ENCODE results near the gene SPRED2. TPM values are rescaled to one million over a fixed set of nuclear protein-coding genes. Genes with fewer than 3 reads are reported as not detected.

The SPRED2 gene
- total and polyA plus RNA-seq, 7 experiments from 2014 or later: 0.34 to 7.9 (median 0.57) TPM

DNA sequence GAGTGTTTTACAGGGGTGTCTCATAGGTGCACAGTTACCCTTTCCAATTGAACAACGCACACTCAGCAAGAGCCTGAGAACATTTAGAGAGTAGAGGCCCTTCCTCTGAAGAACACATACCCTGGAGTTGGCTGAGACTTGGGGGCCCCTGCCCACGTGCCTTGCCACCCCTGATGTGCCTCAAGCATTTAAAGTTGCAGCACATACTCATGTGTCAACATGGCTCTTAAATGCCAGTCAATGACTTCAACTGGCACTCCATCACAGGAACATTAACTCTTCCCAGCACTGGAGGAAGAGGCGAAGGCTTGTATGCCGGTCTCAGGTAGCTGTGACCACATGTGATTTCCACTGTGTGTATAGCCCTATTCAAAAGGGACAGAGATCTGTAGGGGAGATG is 57.4 kb downstream of the SPRED2 start:
- no peaks in the 10 kb centered on the region for H3K4me1 ChIP-seq (ENCODE audit: control insufficient read depth in 2 of 2, insufficient read depth in 2 of 2, low read length in 2 of 2)
- DNase-seq (no peak), ATAC-seq (no peak)
- intact Hi-C loops (cut with micrococcal nuclease): no loop called here
- peaks cover 0 to 2% (median 0%) of the 10 kb centered on the region in 5 donors for H3K36me3 Mint-ChIP-seq
- peaks cover 0 to 12% (median 11%) of the 10 kb centered on the region in 5 donors for H3K27me3 Mint-ChIP-seq
- ChIA-PET CTCF (no interaction called here), POLR2A (no interaction called here)
- H3K9me3 ChIP-seq (ENCODE audit: control insufficient read depth in 2 of 3, low read length in 3 of 3): no peaks in the 10 kb centered on the region
- no peak overlapping the region for H3K27ac Mint-ChIP-seq
- no peak overlapping the region for H3K4me3 Mint-ChIP-seq
- H3K4me1 Mint-ChIP-seq: peaks cover 0 to 30% (median 0%) of the 10 kb centered on the region in 7 donors
- H3K4me3 ChIP-seq (ENCODE audit: low read length): no peak overlapping the region
- H3K36me3 ChIP-seq (ENCODE audit: control insufficient read depth in 2 of 3, insufficient read depth in 3 of 3, low read length in 3 of 3): no peaks in the 10 kb centered on the region
- no peak overlapping the region for H3K27ac ChIP-seq (ENCODE audit: low read depth, low read length)
- no peaks in the 10 kb centered on the region for H3K9me3 Mint-ChIP-seq
- H3K27me3 ChIP-seq (ENCODE audit: control insufficient read depth in 2 of 2, insufficient read depth in 2 of 2, low read length in 2 of 2): no peaks in the 10 kb centered on the region

DNA sequence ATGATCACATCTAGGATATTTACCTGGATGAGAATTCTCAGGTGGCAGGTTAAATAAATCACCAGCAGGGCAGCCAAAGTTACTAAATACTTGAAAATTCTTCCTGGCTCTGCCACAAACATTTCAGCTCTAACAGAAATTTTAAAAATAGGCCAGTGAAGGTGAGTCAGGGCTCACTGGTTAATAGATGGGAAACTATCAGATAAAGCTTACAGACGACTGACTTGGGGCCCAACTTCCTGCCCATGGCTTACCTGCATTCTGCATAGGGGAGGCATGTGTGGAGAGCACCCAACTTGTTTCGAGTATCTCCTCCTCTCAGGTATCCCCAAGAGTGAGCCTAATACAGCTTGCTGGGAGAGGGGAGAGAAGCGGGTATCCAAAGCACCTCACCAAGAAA is 57.8 kb downstream of the SPRED2 start:
- Mint-ChIP-seq H3K36me3 (peaks cover 0 to 2% (median 0%) of the 10 kb centered on the region in 5 donors), H3K27me3 (peaks cover 0 to 12% (median 11%) of the 10 kb centered on the region in 5 donors), H3K27ac (no peak overlapping the region), H3K9me3 (no peaks in the 10 kb centered on the region), H3K4me1 (peaks cover 0 to 30% (median 0%) of the 10 kb centered on the region in 7 donors), H3K4me3 (no peak overlapping the region)
- Histone ChIP-seq H3K4me1 (ENCODE audit: control insufficient read depth in 2 of 2, insufficient read depth in 2 of 2, low read length in 2 of 2) (no peaks in the 10 kb centered on the region), H3K9me3 (ENCODE audit: control insufficient read depth in 2 of 3, low read length in 3 of 3) (no peaks in the 10 kb centered on the region), H3K36me3 (ENCODE audit: control insufficient read depth in 2 of 3, insufficient read depth in 3 of 3, low read length in 3 of 3) (no peaks in the 10 kb centered on the region), H3K4me3 (ENCODE audit: low read length) (no peak overlapping the region), H3K27me3 (ENCODE audit: control insufficient read depth in 2 of 2, insufficient read depth in 2 of 2, low read length in 2 of 2) (no peaks in the 10 kb centered on the region), H3K27ac (ENCODE audit: low read depth, low read length) (no peak overlapping the region)
- ChIA-PET POLR2A (no interaction called here), CTCF (no interaction called here)
- intact Hi-C loops (cut with micrococcal nuclease): no loop called here
- DNase-seq (no peak), ATAC-seq (no peak)

- Histone ChIP-seq H3K9me3 (ENCODE audit: control insufficient read depth in 2 of 3, low read length in 3 of 3) (no peaks in the 10 kb centered on the region), H3K4me3 (ENCODE audit: low read length) (no peak overlapping the region), H3K36me3 (ENCODE audit: control insufficient read depth in 2 of 3, insufficient read depth in 3 of 3, low read length in 3 of 3) (no peaks in the 10 kb centered on the region), H3K27ac (ENCODE audit: low read depth, low read length) (no peak overlapping the region), H3K4me1 (ENCODE audit: control insufficient read depth in 2 of 2, insufficient read depth in 2 of 2, low read length in 2 of 2) (no peaks in the 10 kb centered on the region), H3K27me3 (ENCODE audit: control insufficient read depth in 2 of 2, insufficient read depth in 2 of 2, low read length in 2 of 2) (no peaks in the 10 kb centered on the region)
- H3K27ac Mint-ChIP-seq: no peak overlapping the region
- no peak for DNase-seq
- peaks cover 0 to 12% (median 11%) of the 10 kb centered on the region in 5 donors for H3K27me3 Mint-ChIP-seq
- H3K4me3 Mint-ChIP-seq: no peak overlapping the region
- no peaks in the 10 kb centered on the region for H3K36me3 Mint-ChIP-seq
- H3K9me3 Mint-ChIP-seq: no peaks in the 10 kb centered on the region
- H3K4me1 Mint-ChIP-seq: peaks cover 0 to 30% (median 0%) of the 10 kb centered on the region in 7 donors
- ATAC-seq: no peak
- intact Hi-C loops (cut with micrococcal nuclease): no loop called here
- ChIA-PET POLR2A (no interaction called here), CTCF (no interaction called here)
Measured at GRCh38 chr2:65373365-65373918, 59.0 kb downstream of the SPRED2 start.

DNA sequence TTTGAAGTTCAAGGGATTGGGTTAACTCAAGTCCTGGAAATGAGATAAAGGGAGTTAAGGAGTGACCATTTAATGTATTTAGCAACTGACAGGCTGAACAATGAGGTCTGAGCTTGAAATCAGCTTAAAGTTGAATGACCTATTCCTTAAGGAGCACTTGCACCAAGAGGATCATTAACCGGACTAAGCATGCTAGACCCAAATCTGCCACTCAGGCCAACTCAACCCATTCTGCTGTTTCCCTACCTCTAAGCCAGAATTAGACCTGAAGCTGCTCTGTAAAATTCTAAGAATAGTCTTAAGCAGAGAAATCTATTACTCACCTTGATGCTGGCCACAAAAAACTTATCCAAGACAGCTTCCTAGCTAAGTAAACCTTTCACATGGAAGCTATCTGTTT is 59.8 kb downstream of the SPRED2 start:
- CTCF ChIA-PET: no interaction called here
- H3K9me3 ChIP-seq (ENCODE audit: control insufficient read depth in 2 of 3, low read length in 3 of 3): no peaks in the 10 kb centered on the region

GRCh38 chr2:65371074-65371434 is 61.3 kb downstream of the SPRED2 start:
- H3K4me1 ChIP-seq (ENCODE audit: control insufficient read depth in 2 of 2, insufficient read depth in 2 of 2, low read length in 2 of 2): no peaks in the 10 kb centered on the region
- ATAC-seq (no peak), DNase-seq (no peak)
- Mint-ChIP-seq H3K4me3 (no peak overlapping the region), H3K27ac (no peak overlapping the region), H3K4me1 (peaks cover 0 to 27% (median 0%) of the 10 kb centered on the region in 7 donors), H3K9me3 (no peaks in the 10 kb centered on the region), H3K36me3 (no peaks in the 10 kb centered on the region), H3K27me3 (peaks cover 0 to 4% (median 2%) of the 10 kb centered on the region in 5 donors)
- H3K27ac ChIP-seq (ENCODE audit: low read depth, low read length): no peak overlapping the region
- intact Hi-C loops (cut with micrococcal nuclease): no loop called here
- no peak overlapping the region for H3K4me3 ChIP-seq (ENCODE audit: low read length)
- no peaks in the 10 kb centered on the region for H3K36me3 ChIP-seq (ENCODE audit: control insufficient read depth in 2 of 3, insufficient read depth in 3 of 3, low read length in 3 of 3)
- POLR2A ChIA-PET: no interaction called here
- no peaks in the 10 kb centered on the region for H3K9me3 ChIP-seq (ENCODE audit: control insufficient read depth in 2 of 3, low read length in 3 of 3)
- CTCF ChIA-PET: no interaction called here
- no peaks in the 10 kb centered on the region for H3K27me3 ChIP-seq (ENCODE audit: control insufficient read depth in 2 of 2, insufficient read depth in 2 of 2, low read length in 2 of 2)

More for the DNA sequence above, 59.8 kb downstream of the SPRED2 start:
- H3K27ac ChIP-seq (ENCODE audit: low read depth, low read length): no peak overlapping the region
- no peak overlapping the region for H3K4me3 Mint-ChIP-seq
- no peaks in the 10 kb centered on the region for H3K27me3 ChIP-seq (ENCODE audit: control insufficient read depth in 2 of 2, insufficient read depth in 2 of 2, low read length in 2 of 2)
- no peak overlapping the region for H3K27ac Mint-ChIP-seq
- peaks cover 0 to 12% (median 11%) of the 10 kb centered on the region in 5 donors for H3K27me3 Mint-ChIP-seq
- peaks cover 0 to 22% (median 0%) of the 10 kb centered on the region in 7 donors for H3K4me1 Mint-ChIP-seq
- no peaks in the 10 kb centered on the region for H3K36me3 ChIP-seq (ENCODE audit: control insufficient read depth in 2 of 3, insufficient read depth in 3 of 3, low read length in 3 of 3)
- H3K36me3 Mint-ChIP-seq: no peaks in the 10 kb centered on the region
- no peak for ATAC-seq
- no peaks in the 10 kb centered on the region for H3K9me3 Mint-ChIP-seq
- H3K4me3 ChIP-seq (ENCODE audit: low read length): no peak overlapping the region
- H3K4me1 ChIP-seq (ENCODE audit: control insufficient read depth in 2 of 2, insufficient read depth in 2 of 2, low read length in 2 of 2): no peaks in the 10 kb centered on the region
- intact Hi-C loops (cut with micrococcal nuclease): no loop called here
- POLR2A ChIA-PET: no interaction called here
- no peak for DNase-seq

DNA sequence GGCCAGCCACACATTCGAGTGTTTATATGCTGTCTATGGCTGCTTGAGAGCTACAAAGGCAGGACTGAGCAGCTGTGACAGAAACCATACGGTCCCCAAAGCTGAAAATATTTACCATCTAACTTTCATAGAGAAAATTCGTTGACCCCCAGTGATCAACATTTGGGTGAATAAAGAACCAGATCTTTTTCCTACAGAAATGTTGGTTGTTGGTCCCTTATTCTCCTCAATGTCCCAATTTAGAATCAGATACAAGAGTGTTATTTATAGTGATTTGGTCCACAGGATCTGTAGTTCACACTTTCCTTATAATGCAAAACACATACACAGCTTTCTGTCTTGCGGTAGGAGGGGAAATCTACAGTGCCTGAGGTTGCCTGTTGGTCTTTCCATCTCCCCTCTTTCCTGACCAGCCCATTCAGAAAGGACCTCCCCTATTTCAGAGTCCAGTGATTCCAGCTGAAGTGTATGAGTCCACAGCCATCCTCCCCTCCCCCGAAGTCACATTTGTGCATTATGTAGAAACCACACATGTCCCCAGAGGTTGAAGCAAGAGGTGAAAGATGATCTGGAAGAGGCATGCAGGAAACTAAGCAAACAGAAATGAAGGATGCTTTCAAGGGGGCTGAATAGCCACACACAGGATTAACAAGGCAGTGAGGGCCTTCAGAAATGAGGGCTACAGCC is 61.9 kb downstream of the SPRED2 start:
- ChIA-PET CTCF (interaction anchor here (0.6 kb wide), 1 partner anchor 105 kb away, joined by 3 read pairs; no protein-coding TSS in a partner anchor), POLR2A (no interaction called here)
- no peak overlapping the region for H3K27ac ChIP-seq (ENCODE audit: low read depth, low read length)
- H3K9me3 Mint-ChIP-seq: no peaks in the 10 kb centered on the region
- peaks cover 0 to 2% (median 0%) of the 10 kb centered on the region in 5 donors for H3K27me3 Mint-ChIP-seq
- H3K9me3 ChIP-seq (ENCODE audit: control insufficient read depth in 2 of 3, low read length in 3 of 3): no peaks in the 10 kb centered on the region
- DNase-seq (no peak), ATAC-seq (no peak)
- no peaks in the 10 kb centered on the region for H3K27me3 ChIP-seq (ENCODE audit: control insufficient read depth in 2 of 2, insufficient read depth in 2 of 2, low read length in 2 of 2)
- intact Hi-C loops (cut with micrococcal nuclease): no loop called here
- H3K4me3 Mint-ChIP-seq: no peak overlapping the region
- H3K4me1 Mint-ChIP-seq: peaks cover 0 to 29% (median 0%) of the 10 kb centered on the region in 7 donors
- H3K4me1 ChIP-seq (ENCODE audit: control insufficient read depth in 2 of 2, insufficient read depth in 2 of 2, low read length in 2 of 2): no peaks in the 10 kb centered on the region
- H3K36me3 Mint-ChIP-seq: no peaks in the 10 kb centered on the region
- H3K4me3 ChIP-seq (ENCODE audit: low read length): no peak overlapping the region
- no peaks in the 10 kb centered on the region for H3K36me3 ChIP-seq (ENCODE audit: control insufficient read depth in 2 of 3, insufficient read depth in 3 of 3, low read length in 3 of 3)
- H3K27ac Mint-ChIP-seq: no peak overlapping the region

DNA sequence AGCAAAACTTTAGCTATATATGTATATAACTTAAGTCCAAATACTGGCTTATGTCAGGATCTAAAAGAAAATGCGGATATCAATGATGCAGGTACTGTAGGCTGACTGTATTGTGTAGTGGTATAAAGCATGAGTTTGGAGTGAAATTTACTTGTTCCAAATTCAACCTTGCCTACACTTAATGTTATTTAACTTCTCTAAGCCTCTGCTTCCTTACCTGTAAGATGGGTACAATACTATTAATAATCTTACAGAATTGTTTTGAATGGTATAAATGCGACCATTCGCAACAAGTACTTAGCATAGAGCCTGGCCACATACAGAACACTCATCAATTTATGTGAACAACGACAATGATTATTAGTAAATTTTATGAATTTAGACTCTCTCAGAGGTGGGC is 62.4 kb downstream of the SPRED2 start:
- ChIA-PET POLR2A (no interaction called here), CTCF (no interaction called here)
- Histone ChIP-seq H3K4me3 (ENCODE audit: low read length) (no peak overlapping the region), H3K9me3 (ENCODE audit: control insufficient read depth in 2 of 3, low read length in 3 of 3) (no peaks in the 10 kb centered on the region), H3K36me3 (ENCODE audit: control insufficient read depth in 2 of 3, insufficient read depth in 3 of 3, low read length in 3 of 3) (no peaks in the 10 kb centered on the region), H3K4me1 (ENCODE audit: control insufficient read depth in 2 of 2, insufficient read depth in 2 of 2, low read length in 2 of 2) (no peaks in the 10 kb centered on the region), H3K27ac (ENCODE audit: low read depth, low read length) (no peak overlapping the region), H3K27me3 (ENCODE audit: control insufficient read depth in 2 of 2, insufficient read depth in 2 of 2, low read length in 2 of 2) (no peaks in the 10 kb centered on the region)
- DNase-seq (no peak), ATAC-seq (no peak)
- Mint-ChIP-seq H3K27ac (no peak overlapping the region), H3K4me1 (peaks cover 0 to 24% (median 0%) of the 10 kb centered on the region in 7 donors), H3K36me3 (no peaks in the 10 kb centered on the region), H3K4me3 (no peak overlapping the region), H3K9me3 (no peaks in the 10 kb centered on the region), H3K27me3 (peaks cover 0 to 2% (median 0%) of the 10 kb centered on the region in 5 donors)
- intact Hi-C loops (cut with micrococcal nuclease): no loop called here

All from naive thymus-derived CD4-positive, alpha-beta T cell (primary cell).